H1 (cell line): Measurements from ENCODE around the gene TSPAN15. TPM values are rescaled to one million over a fixed set of nuclear protein-coding genes. Genes with fewer than 3 reads are reported as not detected.

Experiments
- CTCF ChIA-PET: fragments of 300-600 bp; sonication (Branson Sonifier 250); formaldehyde crosslinking; loops from one replicate; lab custom pipeline; 2021; ENCODE audit not compliant: partially characterized antibody; lab: Charles Lee
- POLR2A ChIA-PET: fragments of 300-600 bp; sonication (Branson Sonifier 250); formaldehyde crosslinking; loops from one replicate; lab custom pipeline; 2021; ENCODE audit warnings: inconsistent platforms; ENCODE audit not compliant: partially characterized antibody; lab: Charles Lee
- DNase-seq, 2 experiments: peaks; one replicate each; pipeline versions ENCODE4 v3.0.0 to v3.0.0-alpha.2; 2010 to 2022; ENCODE audit warnings: low spot score in 2 of 2, low read depth in 1 of 2, mixed read lengths in 1 of 2
- FAIRE-seq: peaks from 2 replicates; lab custom pipeline; 2011; peaks lifted over from hg19 to GRCh38; lab: Jason Lieb, UNC
- H2AFZ ChIP-seq: 2 replicates; pipeline ENCODE4 v1.8.1; 2012; ENCODE audit warnings: low read length, inconsistent platforms
- H2AK5ac ChIP-seq: 2 replicates; pipeline ENCODE4 v1.6.1; 2013; ENCODE audit warnings: low read depth, low read length
- H2BK120ac ChIP-seq: replicated peaks from 2 replicates; pipeline ENCODE3; 2013; ENCODE audit warnings: low read depth, low read length, inconsistent platforms
- H2BK12ac ChIP-seq: 2 replicates; pipeline ENCODE4 v1.6.1; 2013; ENCODE audit warnings: low read depth, low read length
- H2BK15ac ChIP-seq: 2 replicates; pipeline ENCODE4 v1.6.1; 2013; ENCODE audit warnings: low read length
- H2BK20ac ChIP-seq: 2 replicates; pipeline ENCODE4 v1.6.1; 2013; ENCODE audit warnings: low read length
- H2BK5ac ChIP-seq: 2 replicates; pipeline ENCODE4 v1.6.1; 2013; ENCODE audit warnings: low read depth, low read length
- H3K14ac ChIP-seq: 2 replicates; pipeline ENCODE4 v1.6.1; 2013; ENCODE audit warnings: inconsistent platforms; ENCODE audit not compliant: insufficient read length
- H3K18ac ChIP-seq: 2 replicates; pipeline ENCODE4 v1.6.1; 2013; ENCODE audit warnings: low read length; ENCODE audit errors: extremely low read depth
- H3K23ac ChIP-seq: 2 replicates; pipeline ENCODE4 v1.6.1; 2013; ENCODE audit warnings: inconsistent platforms; ENCODE audit not compliant: insufficient read length
- H3K23me2 ChIP-seq: 2 replicates; pipeline ENCODE4 v1.6.1; 2013; ENCODE audit warnings: low read depth, low read length
- H3K27ac ChIP-seq: 2 replicates; pipeline ENCODE4 v1.6.1; 2011; ENCODE audit warnings: low read depth, low read length, inconsistent platforms
- H3K27me3 ChIP-seq, 4 experiments: replicated peaks in 1 of 4; 1 replicate in 1 of 4; 2 replicates in 3 of 4; pipeline versions ENCODE4 v1.6.1 to v1.8.1; 2011 to 2013; ENCODE audit warnings: low read length in 3 of 4, mild to moderate bottlenecking in 3 of 4, inconsistent platforms in 2 of 4, mixed read lengths in 2 of 4, moderate library complexity in 1 of 4; ENCODE audit not compliant: control insufficient read depth in 3 of 4, insufficient read depth in 3 of 4; ENCODE audit errors: extremely low read depth in 1 of 4
- H3K36me3 ChIP-seq, 4 experiments: 2 replicates each; pipeline versions ENCODE4 v1.6.1 to v1.8.1; 2011 to 2013; ENCODE audit warnings: mild to moderate bottlenecking in 4 of 4, low read length in 3 of 4, moderate library complexity in 2 of 4, control low read depth in 1 of 4, inconsistent platforms in 1 of 4; ENCODE audit not compliant: insufficient read depth in 4 of 4, control insufficient read depth in 2 of 4
- H3K4ac ChIP-seq: replicated peaks from 2 replicates; pipeline ENCODE3; 2013; ENCODE audit warnings: low read length, low read depth, mixed read lengths, inconsistent platforms; ENCODE audit not compliant: insufficient read length
- H3K4me1 ChIP-seq, 4 experiments: replicated peaks in 1 of 4; 1 replicate in 1 of 4; 2 replicates in 3 of 4; pipeline versions ENCODE4 v1.6.1 to v1.8.1; 2011 to 2013; ENCODE audit warnings: low read length in 3 of 4, inconsistent platforms in 2 of 4, mixed read lengths in 1 of 4; ENCODE audit not compliant: insufficient read depth in 4 of 4, control insufficient read depth in 3 of 4
- H3K4me2 ChIP-seq, 2 experiments: 2 replicates each; pipeline versions ENCODE4 v1.6.1 to v1.8.1; 2011 to 2013; ENCODE audit warnings: low read depth in 2 of 2, low read length in 2 of 2, control low read depth in 1 of 2, inconsistent platforms in 1 of 2, mild to moderate bottlenecking in 1 of 2; ENCODE audit not compliant: insufficient read depth in 1 of 2
- H3K4me3 ChIP-seq, 4 experiments: fragments of 200-600, 300-600 bp in 1 of 4; sonication (generic), shearing (Covaris generic), sonication (Bioruptor Twin) in 1 of 4; 2 replicates each; pipeline versions ENCODE4 v1.5.1 to v1.8.1; 2011 to 2016; ENCODE audit warnings: low read length in 4 of 4, low read depth in 3 of 4, control low read depth in 2 of 4, inconsistent platforms in 2 of 4, mild to moderate bottlenecking in 2 of 4, mixed read lengths in 1 of 4, moderate library complexity in 1 of 4; ENCODE audit not compliant: insufficient read depth in 2 of 4; ENCODE audit errors: extremely low read depth in 1 of 4
- H3K56ac ChIP-seq: replicated peaks from 2 replicates; pipeline ENCODE3; 2013; ENCODE audit warnings: low read depth, mild to moderate bottlenecking, mixed read lengths, low read length, inconsistent platforms; ENCODE audit not compliant: insufficient read length
- H3K79me1 ChIP-seq: 2 replicates; pipeline ENCODE4 v1.6.1; 2013; ENCODE audit warnings: low read depth, low read length, control low read depth
- H3K79me2 ChIP-seq, 2 experiments: 2 replicates each; pipeline versions ENCODE4 v1.6.1 to v1.8.1; 2012 to 2013; ENCODE audit warnings: low read length in 2 of 2, mild to moderate bottlenecking in 2 of 2, inconsistent platforms in 1 of 2; ENCODE audit not compliant: insufficient read depth in 2 of 2, control insufficient read depth in 1 of 2
- H3K9ac ChIP-seq, 4 experiments: replicated peaks in 1 of 4; 1 replicate in 1 of 4; 2 replicates in 3 of 4; pipeline versions ENCODE4 v1.6.1 to v1.8.1; 2011 to 2013; ENCODE audit warnings: low read depth in 3 of 4, low read length in 3 of 4, control low read depth in 2 of 4, mild to moderate bottlenecking in 2 of 4, moderate library complexity in 2 of 4, inconsistent platforms in 1 of 4; ENCODE audit errors: extremely low read depth in 1 of 4
- H3K9me3 ChIP-seq, 2 experiments: 2 replicates each; pipeline versions ENCODE4 v1.6.1 to v1.8.1; 2012 to 2013; ENCODE audit warnings: mild to moderate bottlenecking in 2 of 2, moderate library complexity in 2 of 2, control low read depth in 1 of 2, inconsistent platforms in 1 of 2, low read depth in 1 of 2, low read length in 1 of 2, mixed read lengths in 1 of 2; ENCODE audit not compliant: insufficient read depth in 2 of 2
- H4K20me1 ChIP-seq, 2 experiments: replicated peaks in 1 of 2; 2 replicates each; pipeline versions ENCODE3 to v1.8.1; 2011 to 2013; ENCODE audit warnings: inconsistent platforms in 2 of 2, low read length in 2 of 2, mild to moderate bottlenecking in 1 of 2; ENCODE audit not compliant: insufficient read depth in 2 of 2, control insufficient read depth in 1 of 2
- H4K5ac ChIP-seq: 2 replicates; pipeline ENCODE4 v1.6.1; 2013; ENCODE audit warnings: low read length, low read depth, mixed read lengths, inconsistent platforms; ENCODE audit not compliant: insufficient read length
- H4K8ac ChIP-seq: 2 replicates; pipeline ENCODE4 v1.8.0; 2013; ENCODE audit warnings: mild to moderate bottlenecking, moderate library complexity, low read length, inconsistent platforms; ENCODE audit not compliant: insufficient read depth; ENCODE audit errors: extremely low read depth
- H4K91ac ChIP-seq: replicated peaks from 2 replicates; pipeline ENCODE3; 2013; ENCODE audit warnings: low read length, mixed read lengths, inconsistent platforms; ENCODE audit not compliant: insufficient read length
- KDM1A ChIP-seq: fragments of 200-600, 300-600 bp; sonication (generic); IDR thresholded peaks from 2 replicates; pipeline ENCODE4 v1.7.1; 2016; ENCODE audit warnings: mild to moderate bottlenecking, low read length, borderline replicate concordance
- KDM4A ChIP-seq: IDR thresholded peaks from one replicate; pipeline ENCODE4 v1.7.1; 2012; ENCODE audit warnings: low read depth, mild to moderate bottlenecking, moderate library complexity, low read length, inconsistent platforms; ENCODE audit not compliant: severe bottlenecking
- NANOG ChIP-seq: IDR thresholded peaks from 2 replicates; pipeline ENCODE4 v1.6.1; 2011; ENCODE audit warnings: low read length, low read depth, mild to moderate bottlenecking, inconsistent platforms; ENCODE audit not compliant: insufficient read depth, poor library complexity, severe bottlenecking
- NRF1 ChIP-seq: IDR thresholded peaks from 2 replicates; pipeline ENCODE4 v1.6.1; 2011; ENCODE audit warnings: mild to moderate bottlenecking, low read depth, low read length, improper control_type of control experiment
- PHF8 ChIP-seq: fragments of 200-600 bp; sonication (generic); conservative IDR thresholded peaks from 2 replicates; pipeline ENCODE4 v1.7.1; 2012; ENCODE audit warnings: low read depth, mild to moderate bottlenecking, inconsistent platforms, low read length, moderate library complexity
- RXRA ChIP-seq: IDR thresholded peaks from 2 replicates; pipeline ENCODE4 v1.6.1; 2011; ENCODE audit warnings: low read depth, mild to moderate bottlenecking, low read length, moderate library complexity; ENCODE audit not compliant: insufficient read depth
- SIX5 ChIP-seq: IDR thresholded peaks from 2 replicates; pipeline ENCODE4 v1.6.1; 2011; ENCODE audit warnings: mild to moderate bottlenecking, low read depth, low read length
- SP2 ChIP-seq: IDR thresholded peaks from 2 replicates; pipeline ENCODE4 v1.6.1; 2012; ENCODE audit warnings: mild to moderate bottlenecking, low read length, inconsistent platforms
- SRF ChIP-seq: IDR thresholded peaks from 2 replicates; pipeline ENCODE4 v1.6.1; 2011; ENCODE audit warnings: mild to moderate bottlenecking, low read depth, low read length, moderate library complexity
- WGBS, 2 experiments: shearing (Covaris generic) in 1 of 2; methylation state at CpG; one replicate each; pipeline versions ENCODE4 v1.1.6 to v1.1.7; 2013 to 2015; ENCODE audit warnings: low lambda C conversion rate in 2 of 2, mixed read lengths in 2 of 2, inconsistent platforms in 1 of 2, low coverage in 1 of 2, missing lambda C conversion rate in 1 of 2; ENCODE audit not compliant: insufficient replicate concordance in 2 of 2, insufficient coverage in 1 of 2, insufficient read length in 1 of 2; ENCODE audit errors: extremely low coverage in 1 of 2, missing lambda C conversion rate in 1 of 2; 5-methylcytosine and 5-hydroxymethylcytosine counted together
- polyA plus RNA-seq, 7 experiments: library from polyadenylated mRNA; depleted of rRNA in 3 of 7; stranded (reverse) in 5 of 7; unstranded in 2 of 7; fragments of >200 nt in 5 of 7; fragments of 200-250 nt in 2 of 7; gene quantifications; 1 replicate in 5 of 7; 2 replicates in 1 of 7; 4 replicates in 1 of 7; pipeline versions ENCODE4 v1.2.1 to v1.2.3, GENCODE V29; 2011 to 2013; ENCODE audit warnings: missing spikeins in 2 of 7, mixed read lengths in 2 of 7
- total RNA-seq: library from RNA; stranded (reverse); fragmentation: NEBNext Ultra II Directional; extraction: Animal tissue kit (Norgen Biotek cat#: 25700); gene quantifications from 2 replicates; pipeline ENCODE4 v1.2.1, GENCODE V29; 2021
- TF ChIP-seq, protein P1 (sequence below), 3 experiments: IDR thresholded peaks; 1 replicate in 2 of 3; 2 replicates in 1 of 3; pipeline versions ENCODE4 v1.5.1 to v1.6.1; 2011; ENCODE audit warnings: low read length in 3 of 3, mild to moderate bottlenecking in 3 of 3, inconsistent platforms in 2 of 3, low read depth in 1 of 3, moderate library complexity in 1 of 3; ENCODE audit not compliant: insufficient read depth in 1 of 3; ENCODE audit errors: control extremely low read depth in 1 of 3

Gene TSPAN15
- total and polyA plus RNA-seq, 2 of the 8 experiments (the other 6 are each of a cell fraction or from before 2014, with no cell fraction given), result 9.7 to 20.0 TPM

DNA sequence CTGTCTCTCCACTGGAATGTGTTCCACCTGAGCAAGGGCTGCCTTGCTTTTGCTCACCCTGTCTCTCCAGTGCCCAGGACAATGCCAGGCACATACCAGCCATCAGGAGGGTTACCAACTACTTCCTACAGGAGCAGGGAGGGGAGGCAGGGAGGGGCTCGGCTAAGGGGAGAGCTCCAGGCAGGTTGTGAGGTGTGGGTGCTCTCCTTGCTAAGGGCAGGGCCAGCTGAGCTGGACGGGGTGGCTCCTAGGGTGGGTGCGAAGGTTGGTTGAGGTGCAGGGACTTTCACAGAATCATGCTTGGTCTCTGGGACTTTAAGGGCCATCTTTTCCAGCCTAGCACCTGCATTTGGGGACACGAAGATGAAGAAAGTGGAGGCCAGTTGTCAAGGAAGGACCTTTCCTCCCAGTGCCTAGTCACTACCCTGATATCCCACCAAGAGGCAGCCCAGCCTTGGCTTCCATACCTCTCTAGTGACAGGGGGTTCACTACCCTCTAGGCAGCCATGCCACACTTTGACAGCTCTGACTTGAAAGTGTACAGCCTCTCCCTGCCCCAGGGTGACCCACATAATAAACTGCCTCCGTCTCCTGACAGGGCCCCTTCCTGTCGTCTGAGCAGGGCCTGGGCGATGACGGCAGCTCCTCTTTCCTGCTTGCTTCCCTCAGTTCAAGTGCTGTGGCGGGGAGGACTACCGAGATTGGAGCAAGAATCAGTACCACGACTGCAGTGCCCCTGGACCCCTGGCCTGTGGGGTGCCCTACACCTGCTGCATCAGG, 46.5 kb downstream of the TSPAN15 start:
- no peak overlapping the region for H3K18ac ChIP-seq
- H3K23me2 ChIP-seq, result no peaks in the 10 kb centered on the region
- no peak overlapping the region for H3K4ac ChIP-seq
- no peak overlapping the region for H2AK5ac ChIP-seq
- H3K9ac ChIP-seq, result no peak overlapping the region
- H2BK15ac ChIP-seq, result no peak overlapping the region
- no peak overlapping the region for H2BK5ac ChIP-seq
- DNase-seq (no peak), FAIRE-seq (no peak)
- H3K56ac ChIP-seq, result no peak overlapping the region
- H2BK20ac ChIP-seq, result no peak overlapping the region
- no peak overlapping the region for H2BK12ac ChIP-seq
- no peak overlapping the region for H3K23ac ChIP-seq
- H3K36me3 ChIP-seq, result no peaks in the 10 kb centered on the region
- peaks cover 0 to 7% (median 0%) of the 10 kb centered on the region in 4 experiments; a peak in 1 of 7 replicates for H3K4me1 ChIP-seq
- no peaks in the 10 kb centered on the region for H3K79me1 ChIP-seq
- ChIA-PET POLR2A (no interaction called here), CTCF (interaction anchor here (0.9 to 9.1 kb wide), 11 partner anchors 9 to 141 kb away, joined by 3 to 52 read pairs (median 4); partner anchors contain the start of gene TSPAN15)
- H2BK120ac ChIP-seq, result no peak overlapping the region
- 88% methylated on average over 11 of the region's 11 CpGs; no CpG with 5 or more reads in 1 of the 2 experiments for WGBS, 2 experiments
- no peak overlapping the region for H3K27ac ChIP-seq
- no peak overlapping the region for H3K4me3 ChIP-seq
- no peaks in the 10 kb centered on the region for H3K79me2 ChIP-seq
- no peak overlapping the region; the same call in 1 of the 2 replicates for H4K8ac ChIP-seq
- H3K4me2 ChIP-seq, result no peak overlapping the region
- H3K27me3 ChIP-seq, result no peaks in the 10 kb centered on the region
- H3K14ac ChIP-seq, result no peak overlapping the region
- H3K9me3 ChIP-seq, result no peaks in the 10 kb centered on the region
- H4K20me1 ChIP-seq, result peaks cover 3 to 5% of the 10 kb centered on the region in 2 experiments
- H2AFZ ChIP-seq, result no peak overlapping the region
- no peak overlapping the region for H4K91ac ChIP-seq
- H4K5ac ChIP-seq, result no peak overlapping the region
- TF ChIP-seq SRF (no peak), KDM1A (no peak), SIX5 (no peak), NANOG (no peak), NRF1 (no peak), RXRA (no peak), KDM4A (no peak), SP2 (no peak), PHF8 (no peak)
- TF ChIP-seq, protein P1, sequence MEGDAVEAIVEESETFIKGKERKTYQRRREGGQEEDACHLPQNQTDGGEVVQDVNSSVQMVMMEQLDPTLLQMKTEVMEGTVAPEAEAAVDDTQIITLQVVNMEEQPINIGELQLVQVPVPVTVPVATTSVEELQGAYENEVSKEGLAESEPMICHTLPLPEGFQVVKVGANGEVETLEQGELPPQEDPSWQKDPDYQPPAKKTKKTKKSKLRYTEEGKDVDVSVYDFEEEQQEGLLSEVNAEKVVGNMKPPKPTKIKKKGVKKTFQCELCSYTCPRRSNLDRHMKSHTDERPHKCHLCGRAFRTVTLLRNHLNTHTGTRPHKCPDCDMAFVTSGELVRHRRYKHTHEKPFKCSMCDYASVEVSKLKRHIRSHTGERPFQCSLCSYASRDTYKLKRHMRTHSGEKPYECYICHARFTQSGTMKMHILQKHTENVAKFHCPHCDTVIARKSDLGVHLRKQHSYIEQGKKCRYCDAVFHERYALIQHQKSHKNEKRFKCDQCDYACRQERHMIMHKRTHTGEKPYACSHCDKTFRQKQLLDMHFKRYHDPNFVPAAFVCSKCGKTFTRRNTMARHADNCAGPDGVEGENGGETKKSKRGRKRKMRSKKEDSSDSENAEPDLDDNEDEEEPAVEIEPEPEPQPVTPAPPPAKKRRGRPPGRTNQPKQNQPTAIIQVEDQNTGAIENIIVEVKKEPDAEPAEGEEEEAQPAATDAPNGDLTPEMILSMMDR (IDR thresholded peaks at IDR 0.05; ENCODE audit: control extremely low read depth in 1 of 3, insufficient read depth in 1 of 3, low read depth in 1 of 3, low read length in 3 of 3), result no peak
